IMR-90 (cell line): ENCODE measurements around the gene PACSIN2.

Source experiments
- CEBPB ChIP-seq: IDR thresholded peaks from 2 replicates; pipeline ENCODE4 v1.6.1; 2012; ENCODE audit warnings: low read depth, low read length, improper control_type of control experiment
- MXI1 ChIP-seq: IDR thresholded peaks from 2 replicates; pipeline ENCODE4 v1.6.1; 2012; ENCODE audit warnings: low read depth, mild to moderate bottlenecking, low read length, moderate library complexity, borderline replicate concordance
- POLR2A ChIP-seq: IDR thresholded peaks from 2 replicates; pipeline ENCODE4 v1.6.1; 2012; ENCODE audit warnings: mild to moderate bottlenecking, low read depth, low read length
- TF ChIP-seq, protein P1 (sequence below): conservative IDR thresholded peaks from 2 replicates; pipeline ENCODE4 v1.5.1; 2012; ENCODE audit warnings: mild to moderate bottlenecking, low read depth, low read length, improper control_type of control experiment

DNA sequence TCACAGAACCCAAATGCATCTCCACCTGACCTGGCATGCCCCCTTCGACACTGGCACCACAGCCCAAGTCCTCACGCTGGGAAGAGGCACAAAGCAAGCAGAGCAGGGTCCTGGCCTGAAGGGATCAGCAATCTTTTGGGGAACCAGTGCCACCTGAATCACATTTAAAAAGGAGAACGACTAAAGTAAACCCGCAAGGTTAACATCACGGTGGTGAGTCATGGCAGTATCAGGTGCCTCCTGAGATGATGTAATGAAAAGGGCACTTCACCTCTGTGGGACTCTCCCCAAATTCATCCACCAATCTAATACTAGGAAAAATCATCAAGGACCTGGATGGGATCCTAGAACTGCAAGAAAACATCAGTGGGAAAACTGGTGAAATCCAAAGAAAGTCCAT is 44.9 kb downstream of the PACSIN2 start:
- TF ChIP-seq, protein P1, sequence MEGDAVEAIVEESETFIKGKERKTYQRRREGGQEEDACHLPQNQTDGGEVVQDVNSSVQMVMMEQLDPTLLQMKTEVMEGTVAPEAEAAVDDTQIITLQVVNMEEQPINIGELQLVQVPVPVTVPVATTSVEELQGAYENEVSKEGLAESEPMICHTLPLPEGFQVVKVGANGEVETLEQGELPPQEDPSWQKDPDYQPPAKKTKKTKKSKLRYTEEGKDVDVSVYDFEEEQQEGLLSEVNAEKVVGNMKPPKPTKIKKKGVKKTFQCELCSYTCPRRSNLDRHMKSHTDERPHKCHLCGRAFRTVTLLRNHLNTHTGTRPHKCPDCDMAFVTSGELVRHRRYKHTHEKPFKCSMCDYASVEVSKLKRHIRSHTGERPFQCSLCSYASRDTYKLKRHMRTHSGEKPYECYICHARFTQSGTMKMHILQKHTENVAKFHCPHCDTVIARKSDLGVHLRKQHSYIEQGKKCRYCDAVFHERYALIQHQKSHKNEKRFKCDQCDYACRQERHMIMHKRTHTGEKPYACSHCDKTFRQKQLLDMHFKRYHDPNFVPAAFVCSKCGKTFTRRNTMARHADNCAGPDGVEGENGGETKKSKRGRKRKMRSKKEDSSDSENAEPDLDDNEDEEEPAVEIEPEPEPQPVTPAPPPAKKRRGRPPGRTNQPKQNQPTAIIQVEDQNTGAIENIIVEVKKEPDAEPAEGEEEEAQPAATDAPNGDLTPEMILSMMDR: no peak
- TF ChIP-seq MXI1: no peak
- TF ChIP-seq CEBPB: no peak
- TF ChIP-seq POLR2A: no peak
